PFSK-1 (cell line): ENCODE results near the gene SKA2.

Source experiments
- FOXP2 ChIP-seq: optimal IDR thresholded peaks from 2 replicates; pipeline ENCODE3; 2011; ENCODE audit warnings: borderline replicate concordance, control low read depth, inconsistent platforms; ENCODE audit not compliant: insufficient read depth; ENCODE audit errors: extremely low read length, extremely low read depth
- POLR2AphosphoS5 ChIP-seq: IDR thresholded peaks from 2 replicates; pipeline ENCODE4 v1.6.1; 2012; ENCODE audit warnings: low read depth, mild to moderate bottlenecking, control low read depth, low read length, moderate library complexity
- SIN3A ChIP-seq: IDR thresholded peaks from 2 replicates; pipeline ENCODE4 v1.6.1; 2012; ENCODE audit warnings: mild to moderate bottlenecking, low read length, moderate library complexity, borderline replicate concordance; ENCODE audit not compliant: insufficient read depth
- TAF1 ChIP-seq: IDR thresholded peaks from 2 replicates; pipeline ENCODE4 v1.6.1; 2012; ENCODE audit warnings: low read length, control low read depth, borderline replicate concordance; ENCODE audit not compliant: insufficient read depth
- TF ChIP-seq, protein P1 (sequence below), 2 experiments: IDR thresholded peaks; 2 replicates each; pipeline versions ENCODE4 v1.6.1 to v1.8.0; 2011 to 2012; ENCODE audit warnings: low read depth in 2 of 2, low read length in 2 of 2, control low read depth in 1 of 2, inconsistent platforms in 1 of 2, mild to moderate bottlenecking in 1 of 2, moderate library complexity in 1 of 2; ENCODE audit not compliant: insufficient read depth in 1 of 2

The SKA2 gene

GRCh38 chr17:59141860-59142259, 13.1 kb downstream of the SKA2 start:
- TF ChIP-seq FOXP2 (no peak), TAF1 (no peak), SIN3A (no peak), POLR2AphosphoS5 (no peak)
- TF ChIP-seq, protein P1, sequence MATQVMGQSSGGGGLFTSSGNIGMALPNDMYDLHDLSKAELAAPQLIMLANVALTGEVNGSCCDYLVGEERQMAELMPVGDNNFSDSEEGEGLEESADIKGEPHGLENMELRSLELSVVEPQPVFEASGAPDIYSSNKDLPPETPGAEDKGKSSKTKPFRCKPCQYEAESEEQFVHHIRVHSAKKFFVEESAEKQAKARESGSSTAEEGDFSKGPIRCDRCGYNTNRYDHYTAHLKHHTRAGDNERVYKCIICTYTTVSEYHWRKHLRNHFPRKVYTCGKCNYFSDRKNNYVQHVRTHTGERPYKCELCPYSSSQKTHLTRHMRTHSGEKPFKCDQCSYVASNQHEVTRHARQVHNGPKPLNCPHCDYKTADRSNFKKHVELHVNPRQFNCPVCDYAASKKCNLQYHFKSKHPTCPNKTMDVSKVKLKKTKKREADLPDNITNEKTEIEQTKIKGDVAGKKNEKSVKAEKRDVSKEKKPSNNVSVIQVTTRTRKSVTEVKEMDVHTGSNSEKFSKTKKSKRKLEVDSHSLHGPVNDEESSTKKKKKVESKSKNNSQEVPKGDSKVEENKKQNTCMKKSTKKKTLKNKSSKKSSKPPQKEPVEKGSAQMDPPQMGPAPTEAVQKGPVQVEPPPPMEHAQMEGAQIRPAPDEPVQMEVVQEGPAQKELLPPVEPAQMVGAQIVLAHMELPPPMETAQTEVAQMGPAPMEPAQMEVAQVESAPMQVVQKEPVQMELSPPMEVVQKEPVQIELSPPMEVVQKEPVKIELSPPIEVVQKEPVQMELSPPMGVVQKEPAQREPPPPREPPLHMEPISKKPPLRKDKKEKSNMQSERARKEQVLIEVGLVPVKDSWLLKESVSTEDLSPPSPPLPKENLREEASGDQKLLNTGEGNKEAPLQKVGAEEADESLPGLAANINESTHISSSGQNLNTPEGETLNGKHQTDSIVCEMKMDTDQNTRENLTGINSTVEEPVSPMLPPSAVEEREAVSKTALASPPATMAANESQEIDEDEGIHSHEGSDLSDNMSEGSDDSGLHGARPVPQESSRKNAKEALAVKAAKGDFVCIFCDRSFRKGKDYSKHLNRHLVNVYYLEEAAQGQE (IDR thresholded peaks at IDR 0.05; ENCODE audit: insufficient read depth in 1 of 2, low read depth in 2 of 2, low read length in 2 of 2): no peak

DNA sequence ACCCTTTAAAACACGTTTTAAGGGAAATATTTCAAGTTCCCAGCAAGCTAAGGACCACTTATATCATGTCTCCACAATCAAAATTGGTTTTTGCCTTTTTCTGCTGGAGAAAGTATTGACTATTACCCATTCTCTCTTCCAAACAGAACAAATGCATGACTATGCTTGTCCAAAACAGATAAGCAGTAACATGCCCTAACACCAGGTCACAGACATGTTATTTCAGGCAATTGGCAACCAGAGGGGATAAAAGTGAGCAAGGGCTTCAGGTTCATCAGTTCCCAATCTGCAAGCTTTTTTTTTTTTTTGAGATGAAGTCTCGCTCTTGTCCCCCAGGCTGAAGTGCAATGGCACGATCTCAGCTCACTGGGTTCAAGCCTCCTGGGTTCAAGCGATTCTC, 15.0 kb downstream of the SKA2 start:
- TF ChIP-seq TAF1 (no peak), SIN3A (no peak), POLR2AphosphoS5 (no peak), FOXP2 (no peak)
- TF ChIP-seq, protein P1 (IDR thresholded peaks at IDR 0.05; ENCODE audit: insufficient read depth in 1 of 2, low read depth in 2 of 2, low read length in 2 of 2): no peak

DNA sequence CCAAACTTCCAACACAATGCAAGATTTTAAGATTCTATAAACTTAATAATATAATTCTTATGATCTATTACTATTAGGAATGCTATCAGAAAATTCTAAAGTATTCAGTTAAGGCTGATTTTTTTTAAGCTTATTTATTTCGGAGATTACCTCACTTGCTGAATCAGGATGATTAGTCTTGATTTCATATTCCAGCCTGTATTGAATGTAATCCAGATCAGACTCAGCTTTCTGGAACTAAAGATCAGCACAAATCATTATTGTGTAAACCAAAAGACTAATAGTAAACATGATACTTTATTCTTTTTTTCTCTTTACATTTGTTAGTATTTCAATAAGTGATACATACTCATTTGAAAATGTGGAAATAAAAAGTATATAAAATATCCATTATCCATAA, 23.9 kb downstream of the SKA2 start:
- TF ChIP-seq, protein P1 (IDR thresholded peaks at IDR 0.05; ENCODE audit: insufficient read depth in 1 of 2, low read depth in 2 of 2, low read length in 2 of 2): no peak
- TF ChIP-seq SIN3A (no peak), POLR2AphosphoS5 (no peak), TAF1 (no peak), FOXP2 (no peak)

- TF ChIP-seq TAF1 (no peak), POLR2AphosphoS5 (no peak), FOXP2 (no peak), SIN3A (no peak)
- TF ChIP-seq, protein P1 (IDR thresholded peaks at IDR 0.05; ENCODE audit: insufficient read depth in 1 of 2, low read depth in 2 of 2, low read length in 2 of 2): no peak
These were observed 25.2 kb downstream of the SKA2 start for GRCh38 chr17:59129814-59130213.
